IMR-90 (cell line): Measurements from ENCODE around the gene ZMIZ1. TPM values are rescaled to one million over a fixed set of nuclear protein-coding genes. Genes with fewer than 3 reads are reported as not detected.

Experiments used
- ATAC-seq: fragments of 200-7000 bp; cut with Tn5 transposase; 2 replicates; pipeline ENCODE4 v1.9.1; 2020; ENCODE audit warnings: low read depth, mild to moderate bottlenecking, moderate library complexity
- BruUV-seq: library from RNA; stranded (reverse); fragments of 400-500 nt; replicated peaks from 2 replicates; lab custom pipeline; 2021; lab: Mats Ljungman, UMichigan
- CTCF ChIA-PET: fragments of 300-600 bp; formaldehyde crosslinking; extraction: SDS; loops from one replicate; lab custom pipeline; 2021; ENCODE audit warnings: antibody characterized with exemption; lab: Yijun Ruan, JAX
- POLR2A ChIA-PET: fragments of 300-600 bp; sonication (Branson Sonifier 250); formaldehyde crosslinking; loops from one replicate; lab custom pipeline; 2022; ENCODE audit warnings: antibody characterized with exemption; ENCODE audit not compliant: unreplicated experiment; lab: Charles Lee
- DNase-seq: peaks from one replicate; pipeline ENCODE4 v3.0.0; 2013
- H2AFZ ChIP-seq: replicated peaks from 2 replicates; pipeline ENCODE3; 2013; ENCODE audit warnings: low read length, mild to moderate bottlenecking; ENCODE audit not compliant: poor library complexity
- H2AK5ac ChIP-seq: 2 replicates; pipeline ENCODE4 v1.6.1; 2013; ENCODE audit warnings: low read depth, low read length, inconsistent platforms
- H2AK9ac ChIP-seq: replicated peaks from 2 replicates; pipeline ENCODE3; 2013; ENCODE audit warnings: mild to moderate bottlenecking, low read depth, low read length, moderate library complexity; ENCODE audit not compliant: poor library complexity
- H2BK120ac ChIP-seq: 2 replicates; pipeline ENCODE4 v1.6.1; 2013; ENCODE audit warnings: low read depth, low read length, inconsistent platforms
- H2BK15ac ChIP-seq: 3 replicates; pipeline ENCODE4 v1.6.1; 2013; ENCODE audit warnings: low read depth, low read length, inconsistent platforms
- H2BK20ac ChIP-seq: 2 replicates; pipeline ENCODE4 v1.6.1; 2013; ENCODE audit warnings: low read depth, mild to moderate bottlenecking, inconsistent platforms, low read length, moderate library complexity
- H2BK5ac ChIP-seq: 2 replicates; pipeline ENCODE4 v1.6.1; 2013; ENCODE audit warnings: mild to moderate bottlenecking, low read depth, low read length, inconsistent platforms; ENCODE audit not compliant: poor library complexity, severe bottlenecking
- H3K14ac ChIP-seq: replicated peaks from 2 replicates; pipeline ENCODE4 v1.6.1; 2013; ENCODE audit warnings: low read depth, low read length, inconsistent platforms
- H3K18ac ChIP-seq: 2 replicates; pipeline ENCODE4 v1.6.1; 2013; ENCODE audit warnings: low read depth, low read length, control low read depth
- H3K23ac ChIP-seq: 2 replicates; pipeline ENCODE4 v1.6.1; 2013; ENCODE audit warnings: low read depth, low read length, inconsistent platforms
- H3K27ac ChIP-seq: 2 replicates; pipeline ENCODE4 v1.5.1; 2013; ENCODE audit warnings: mild to moderate bottlenecking, control low read depth, low read length; ENCODE audit not compliant: insufficient read depth
- H3K27me3 ChIP-seq: 2 replicates; pipeline ENCODE4 v1.6.1; 2013; ENCODE audit warnings: low read length; ENCODE audit not compliant: control insufficient read depth, insufficient read depth
- H3K36me3 ChIP-seq: 2 replicates; pipeline ENCODE4 v1.6.1; 2013; ENCODE audit warnings: low read length, mixed read lengths; ENCODE audit not compliant: control insufficient read depth, insufficient read depth
- H3K4ac ChIP-seq: 2 replicates; pipeline ENCODE4 v1.6.1; 2013; ENCODE audit warnings: low read depth, low read length, inconsistent platforms
- H3K4me1 ChIP-seq: 2 replicates; pipeline ENCODE4 v1.6.1; 2013; ENCODE audit warnings: low read length, mixed read lengths; ENCODE audit not compliant: control insufficient read depth, insufficient read depth
- H3K4me2 ChIP-seq: 2 replicates; pipeline ENCODE4 v1.6.1; 2013; ENCODE audit warnings: low read depth, mild to moderate bottlenecking, control low read depth, low read length, moderate library complexity
- H3K4me3 ChIP-seq: 2 replicates; pipeline ENCODE4 v1.5.1; 2013; ENCODE audit warnings: low read depth, mild to moderate bottlenecking, control low read depth, low read length, moderate library complexity; ENCODE audit not compliant: insufficient read depth
- H3K56ac ChIP-seq: 2 replicates; pipeline ENCODE4 v1.6.1; 2013; ENCODE audit warnings: low read length, inconsistent platforms; ENCODE audit not compliant: insufficient read depth; ENCODE audit errors: extremely low read depth
- H3K79me1 ChIP-seq, 2 experiments: 2 replicates each; pipeline ENCODE4 v1.6.1; 2013; ENCODE audit warnings: low read length in 2 of 2, inconsistent platforms in 1 of 2, low read depth in 1 of 2
- H3K9ac ChIP-seq: 2 replicates; pipeline ENCODE4 v1.6.1; 2013; ENCODE audit warnings: low read depth, low read length, control low read depth
- H3K9me1 ChIP-seq: 2 replicates; pipeline ENCODE4 v1.6.1; 2013; ENCODE audit warnings: low read length, inconsistent platforms; ENCODE audit not compliant: insufficient read depth
- H3K9me3 ChIP-seq: 2 replicates; pipeline ENCODE4 v1.6.1; 2013; ENCODE audit warnings: low read length; ENCODE audit not compliant: control insufficient read depth, insufficient read depth
- H4K20me1 ChIP-seq: 2 replicates; pipeline ENCODE4 v1.6.1; 2013; ENCODE audit warnings: low read length, inconsistent platforms; ENCODE audit not compliant: insufficient read depth
- H4K5ac ChIP-seq: 2 replicates; pipeline ENCODE4 v1.6.1; 2013; ENCODE audit warnings: mild to moderate bottlenecking, low read depth, low read length, control low read depth
- H4K8ac ChIP-seq, 2 experiments: 2 replicates each; pipeline ENCODE4 v1.6.1; 2013; ENCODE audit warnings: low read depth in 2 of 2, low read length in 2 of 2, control low read depth in 1 of 2, inconsistent platforms in 1 of 2
- H4K91ac ChIP-seq: 2 replicates; pipeline ENCODE4 v1.6.1; 2013; ENCODE audit warnings: low read depth, low read length, inconsistent platforms; ENCODE audit not compliant: insufficient read depth
- CEBPB ChIP-seq: IDR thresholded peaks from 2 replicates; pipeline ENCODE4 v1.6.1; 2012; ENCODE audit warnings: low read depth, low read length, improper control_type of control experiment
- ELK1 ChIP-seq: fragments of 150-350 bp; IDR thresholded peaks from 2 replicates; pipeline ENCODE4 v1.6.1; 2016; ENCODE audit warnings: low read depth, mild to moderate bottlenecking, low read length, moderate library complexity, borderline replicate concordance
- FOS ChIP-seq: fragments of 150-350 bp; IDR thresholded peaks from 2 replicates; pipeline ENCODE4 v1.6.1; 2016; ENCODE audit warnings: low read depth, low read length
- MAZ ChIP-seq: IDR thresholded peaks from 2 replicates; pipeline ENCODE4 v1.6.1; 2012; ENCODE audit warnings: low read depth, mild to moderate bottlenecking, low read length, improper control_type of control experiment, moderate library complexity, borderline replicate concordance
- NFE2L2 ChIP-seq: fragments of 150-350 bp; IDR thresholded peaks from 2 replicates; pipeline ENCODE4 v1.6.1; 2016; ENCODE audit warnings: low read depth, mild to moderate bottlenecking, low read length
- POLR2A ChIP-seq: IDR thresholded peaks from 2 replicates; pipeline ENCODE4 v1.6.1; 2012; ENCODE audit warnings: mild to moderate bottlenecking, low read depth, low read length
- RAD21 ChIP-seq: IDR thresholded peaks from 2 replicates; pipeline ENCODE4 v1.6.1; 2012; ENCODE audit warnings: low read length, improper control_type of control experiment
- WGBS, 2 experiments: methylation state at CpG; one replicate each; pipeline versions ENCODE4 v1.1.5 to v1.1.7; 2013; ENCODE audit warnings: missing lambda C conversion rate in 2 of 2; ENCODE audit not compliant: insufficient read length in 1 of 2; ENCODE audit errors: extremely low coverage in 2 of 2; 5-methylcytosine and 5-hydroxymethylcytosine counted together
- dilution Hi-C: fragments of 300-500 bp; cut with HindIII; formaldehyde crosslinking; loops from one replicate; pipeline ENCODE4 v1.14.3; 2018; ENCODE audit warnings: low sequenced_read_pairs; ENCODE audit not compliant: unreplicated experiment
- in situ Hi-C: fragments of 300-500 bp; cut with MboI; formaldehyde crosslinking; loops from 3 replicates; pipeline ENCODE4 v1.14.3; 2019; ENCODE audit warnings: low sequenced_read_pairs, inconsistent platforms, mixed read lengths
- intact Hi-C: fragments of 100-400 bp; cut with micrococcal nuclease; formaldehyde crosslinking; loops from 2 replicates; pipeline ENCODE4 v1.10.0; 2022
- polyA plus RNA-seq, 3 experiments: library from polyadenylated mRNA; depleted of rRNA; stranded (reverse); fragments of >200 nt; gene quantifications; 2 replicates each; pipeline ENCODE4 v1.2.3, GENCODE V29; 2012; ENCODE audit warnings: low replicate concordance in 1 of 3
- total RNA-seq: library from RNA; depleted of rRNA; stranded (reverse); fragments of >200 nt; gene quantifications from 2 replicates; pipeline ENCODE4 v1.2.3, GENCODE V29; 2012
- TF ChIP-seq, protein P1 (sequence below): fragments of 150-350 bp; IDR thresholded peaks from 2 replicates; pipeline ENCODE4 v1.6.1; 2017; ENCODE audit warnings: mild to moderate bottlenecking, antibody characterized with exemption, low read length, low read depth
- TF ChIP-seq, protein P2 (sequence below): conservative IDR thresholded peaks from 2 replicates; pipeline ENCODE4 v1.5.1; 2012; ENCODE audit warnings: mild to moderate bottlenecking, low read depth, low read length, improper control_type of control experiment

The ZMIZ1 gene
- total and polyA plus RNA-seq, 2 of the 4 experiments (the other 2 are of a cell fraction), result 6.6 to 48.7 TPM

GRCh38 chr10:79155301-79156081 lies 86.7 kb downstream of the ZMIZ1 start:
- Histone ChIP-seq H3K4ac (peak overlapping the region; percentile 98), H3K23ac (peak overlapping the region; percentile 95), H3K4me3 (no peak overlapping the region), H3K9me3 (no peaks in the 10 kb centered on the region), H3K4me2 (no peak overlapping the region), H4K5ac (peak overlapping the region; percentile 82), H2BK5ac (peak overlapping the region; percentile 100), H4K91ac (peak overlapping the region; percentile 98), H2BK15ac (peak overlapping the region; percentile 91; the same call in 2 of the 3 replicates), H3K36me3 (peaks cover 24% of the 10 kb centered on the region), H3K27me3 (no peaks in the 10 kb centered on the region), H4K20me1 (peaks cover 11% of the 10 kb centered on the region; the same call in 1 of the 2 replicates), H3K18ac (peak overlapping the region; percentile 72), H2AK5ac (peak overlapping the region; percentile 99), H2AK9ac (peak overlapping the region; percentile 96), H3K14ac (peak overlapping the region; percentile 98), H3K79me1 (peaks cover 49 to 93% of the 10 kb centered on the region in 2 experiments; a peak in 3 of 4 replicates), H3K56ac (peak overlapping the region; percentile 83), H3K4me1 (peaks cover 71% of the 10 kb centered on the region), H2BK120ac (peak overlapping the region; percentile 98), H2AFZ (peak overlapping the region; percentile 72), H3K9ac (peak overlapping the region; percentile 68), H4K8ac (peak overlapping the region; percentile 96 to 97), H2BK20ac (peak overlapping the region; percentile 96), H3K27ac (peak overlapping the region; percentile 97), H3K9me1 (peaks cover 48% of the 10 kb centered on the region)
- ChIA-PET POLR2A (no interaction called here), CTCF (interaction anchor here (0.8 kb wide), 1 partner anchor 39 kb away, joined by 3 read pairs; no protein-coding TSS in a partner anchor)
- no peak for ATAC-seq
- dilution Hi-C loops (no loop called here), in situ Hi-C loops (no loop called here), intact Hi-C loops (no loop called here)
- 58% methylated on average over 2 of the region's 14 CpGs; no CpG with 5 or more reads in 1 of the 2 experiments for WGBS, 2 experiments
- DNase-seq, result peak; percentile 60
- TF ChIP-seq NFE2L2 (no peak), RAD21 (no peak), MAZ (no peak), ELK1 (no peak), POLR2A (no peak), FOS (0 out of 2 replicates have a peak, but pooled peaks have one; percentile 13), CEBPB (peak; percentile 74)
- TF ChIP-seq, protein P1, sequence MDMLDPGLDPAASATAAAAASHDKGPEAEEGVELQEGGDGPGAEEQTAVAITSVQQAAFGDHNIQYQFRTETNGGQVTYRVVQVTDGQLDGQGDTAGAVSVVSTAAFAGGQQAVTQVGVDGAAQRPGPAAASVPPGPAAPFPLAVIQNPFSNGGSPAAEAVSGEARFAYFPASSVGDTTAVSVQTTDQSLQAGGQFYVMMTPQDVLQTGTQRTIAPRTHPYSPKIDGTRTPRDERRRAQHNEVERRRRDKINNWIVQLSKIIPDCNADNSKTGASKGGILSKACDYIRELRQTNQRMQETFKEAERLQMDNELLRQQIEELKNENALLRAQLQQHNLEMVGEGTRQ, result no peak
- TF ChIP-seq, protein P2, sequence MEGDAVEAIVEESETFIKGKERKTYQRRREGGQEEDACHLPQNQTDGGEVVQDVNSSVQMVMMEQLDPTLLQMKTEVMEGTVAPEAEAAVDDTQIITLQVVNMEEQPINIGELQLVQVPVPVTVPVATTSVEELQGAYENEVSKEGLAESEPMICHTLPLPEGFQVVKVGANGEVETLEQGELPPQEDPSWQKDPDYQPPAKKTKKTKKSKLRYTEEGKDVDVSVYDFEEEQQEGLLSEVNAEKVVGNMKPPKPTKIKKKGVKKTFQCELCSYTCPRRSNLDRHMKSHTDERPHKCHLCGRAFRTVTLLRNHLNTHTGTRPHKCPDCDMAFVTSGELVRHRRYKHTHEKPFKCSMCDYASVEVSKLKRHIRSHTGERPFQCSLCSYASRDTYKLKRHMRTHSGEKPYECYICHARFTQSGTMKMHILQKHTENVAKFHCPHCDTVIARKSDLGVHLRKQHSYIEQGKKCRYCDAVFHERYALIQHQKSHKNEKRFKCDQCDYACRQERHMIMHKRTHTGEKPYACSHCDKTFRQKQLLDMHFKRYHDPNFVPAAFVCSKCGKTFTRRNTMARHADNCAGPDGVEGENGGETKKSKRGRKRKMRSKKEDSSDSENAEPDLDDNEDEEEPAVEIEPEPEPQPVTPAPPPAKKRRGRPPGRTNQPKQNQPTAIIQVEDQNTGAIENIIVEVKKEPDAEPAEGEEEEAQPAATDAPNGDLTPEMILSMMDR, result 0 out of 2 replicates have a peak, but pooled peaks have one; percentile 10
- BruUV-seq, result no TSS peak
